GM04503 (cell line): ENCODE results near the gene SCYL2.
"Not testable (repeated sequence)": the region's sequence is repeated elsewhere in the genome, so short reads cannot be mapped to it uniquely, and the experiment has no call there.

Experiments used
- DNase-seq: peaks from one replicate; pipeline ENCODE4 v3.0.0-alpha.2; 2012; ENCODE audit warnings: low read depth

SCYL2 gene

GRCh38 chr12:100265732-100266584 lies 1.0 kb upstream of the SCYL2 start:
- DNase-seq: no peak

GRCh38 chr12:100266585-100266834 lies 467 bp upstream of the SCYL2 start:
- no peak for DNase-seq

- no peak for DNase-seq
Measured at GRCh38 chr12:100267603-100268281, 765 bp downstream of the SCYL2 start.

- no peak for DNase-seq
Measured at GRCh38 chr12:100268835-100269564, 2.0 kb downstream of the SCYL2 start.

- no peak for DNase-seq
Measured at GRCh38 chr12:100273782-100274181, 6.8 kb downstream of the SCYL2 start.

- DNase-seq: no peak
Measured at GRCh38 chr12:100274291-100274690, 7.3 kb downstream of the SCYL2 start.

GRCh38 chr12:100279159-100279558 lies 12.2 kb downstream of the SCYL2 start:
- DNase-seq: no peak

- DNase-seq: no peak
Measured at GRCh38 chr12:100279607-100280244, 12.7 kb downstream of the SCYL2 start.

- DNase-seq: not testable (repeated sequence)
Measured at GRCh38 chr12:100284556-100284955, 17.6 kb downstream of the SCYL2 start.

GRCh38 chr12:100289038-100289437 lies 22.1 kb downstream of the SCYL2 start:
- no peak for DNase-seq

- no peak for DNase-seq
Measured at GRCh38 chr12:100290016-100290415, 23.0 kb downstream of the SCYL2 start.

- no peak for DNase-seq
Measured at GRCh38 chr12:100293017-100293416, 26.0 kb downstream of the SCYL2 start.

- not testable (repeated sequence) for DNase-seq
Measured at GRCh38 chr12:100294366-100294765, 27.4 kb downstream of the SCYL2 start.

GRCh38 chr12:100295764-100296555 lies 29.0 kb downstream of the SCYL2 start:
- peak; percentile 10 for DNase-seq

- DNase-seq: no peak
Measured at GRCh38 chr12:100302081-100302480, 35.1 kb downstream of the SCYL2 start.

- no peak for DNase-seq
Measured at GRCh38 chr12:100303831-100304230, 36.9 kb downstream of the SCYL2 start.

- DNase-seq: not testable (repeated sequence)
Measured at GRCh38 chr12:100304334-100304733, 37.4 kb downstream of the SCYL2 start.

GRCh38 chr12:100308138-100308537 lies 41.2 kb downstream of the SCYL2 start:
- not testable (repeated sequence) for DNase-seq

GRCh38 chr12:100311317-100311716 lies 44.3 kb downstream of the SCYL2 start:
- DNase-seq: no peak

GRCh38 chr12:100317371-100317770 lies 50.4 kb downstream of the SCYL2 start:
- no peak for DNase-seq

GRCh38 chr12:100324498-100324897 lies 57.5 kb downstream of the SCYL2 start:
- no peak for DNase-seq

GRCh38 chr12:100326208-100326607 lies 59.2 kb downstream of the SCYL2 start:
- DNase-seq: no peak
